Endothelial cell of umbilical vein (primary cell): Measurements from ENCODE around the gene RGS1. TPM values are rescaled to one million over a fixed set of nuclear protein-coding genes. Genes with fewer than 3 reads are reported as not detected.

Experiments
- BruUV-seq: library from RNA; stranded (reverse); fragments of 400-500 nt; replicated peaks from 2 replicates; lab custom pipeline; 2021; lab: Mats Ljungman, UMichigan
- CTCF ChIA-PET: fragments of 300-600, 350-600 bp; sonication (Branson Sonifier 250); formaldehyde crosslinking; loops from one replicate; lab custom pipeline; 2021; ENCODE audit warnings: antibody characterized with exemption, inconsistent platforms; lab: Charles Lee
- POLR2A ChIA-PET: fragments of 300-600, 350-600 bp; sonication (Branson Sonifier 250); formaldehyde crosslinking; loops from one replicate; lab custom pipeline; 2021; ENCODE audit warnings: antibody characterized with exemption, inconsistent platforms; lab: Charles Lee
- DNase-seq: peaks from one replicate; pipeline ENCODE4 v3.0.0-alpha.2; 2011; ENCODE audit warnings: low read depth, low spot score
- FAIRE-seq: peaks from 2 replicates; lab custom pipeline; 2011; peaks lifted over from hg19 to GRCh38; lab: Jason Lieb, UNC
- H2AFZ ChIP-seq: 2 replicates; pipeline ENCODE4 v1.6.0; 2012; ENCODE audit warnings: low read depth, low read length, control low read depth, inconsistent platforms
- H3K27ac ChIP-seq: 2 replicates; pipeline ENCODE4 v1.5.1; 2011; ENCODE audit warnings: low read depth, mild to moderate bottlenecking, control low read depth, low read length, moderate library complexity; ENCODE audit not compliant: insufficient read depth
- H3K27me3 ChIP-seq, 2 experiments: 2 replicates each; pipeline versions ENCODE4 v1.6.0 to v1.6.1; 2011; ENCODE audit warnings: low read length in 2 of 2, mixed read lengths in 1 of 2; ENCODE audit not compliant: control insufficient read depth in 2 of 2, insufficient read depth in 2 of 2
- H3K36me3 ChIP-seq, 2 experiments: 2 replicates in 1 of 2; 3 replicates in 1 of 2; pipeline ENCODE4 v1.5.1; 2011; ENCODE audit warnings: low read length in 2 of 2, mild to moderate bottlenecking in 1 of 2, moderate library complexity in 1 of 2; ENCODE audit not compliant: control insufficient read depth in 2 of 2, insufficient read depth in 2 of 2; ENCODE audit errors: extremely low read depth in 1 of 2
- H3K4me1 ChIP-seq: 3 replicates; pipeline ENCODE4 v1.5.1; 2011; ENCODE audit warnings: mild to moderate bottlenecking, low read length; ENCODE audit not compliant: control insufficient read depth, insufficient read depth; ENCODE audit errors: extremely low read depth
- H3K4me2 ChIP-seq: 2 replicates; pipeline ENCODE4 v1.6.1; 2011; ENCODE audit warnings: low read length, control low read depth, mixed read lengths; ENCODE audit not compliant: insufficient read depth
- H3K4me3 ChIP-seq, 3 experiments: fragments of 200-600 bp in 1 of 3; sonication (generic), shearing (Covaris generic) in 1 of 3; replicated peaks in 1 of 3; 2 replicates each; pipeline ENCODE4 v1.5.1; 2011 to 2016; ENCODE audit warnings: control low read depth in 3 of 3, low read length in 3 of 3, mild to moderate bottlenecking in 2 of 3, inconsistent platforms in 1 of 3, low read depth in 1 of 3, moderate library complexity in 1 of 3; ENCODE audit not compliant: insufficient read depth in 1 of 3
- H3K79me2 ChIP-seq: 2 replicates; pipeline ENCODE4 v1.6.0; 2012; ENCODE audit warnings: low read length, inconsistent platforms; ENCODE audit not compliant: control insufficient read depth, insufficient read depth
- H3K9ac ChIP-seq: replicated peaks from 2 replicates; pipeline ENCODE3; 2011; ENCODE audit warnings: low read length, control low read depth; ENCODE audit not compliant: insufficient read depth; ENCODE audit errors: extremely low read depth
- H3K9me1 ChIP-seq: replicated peaks from 3 replicates; pipeline ENCODE4 v1.6.0; 2011; ENCODE audit warnings: mild to moderate bottlenecking, low read length; ENCODE audit not compliant: control insufficient read depth, insufficient read depth; ENCODE audit errors: extremely low read depth
- H3K9me3 ChIP-seq: replicated peaks from 2 replicates; pipeline ENCODE4 v1.5.1; 2012; ENCODE audit warnings: low read length, inconsistent platforms; ENCODE audit not compliant: control insufficient read depth, insufficient read depth
- H4K20me1 ChIP-seq: replicated peaks from 2 replicates; pipeline ENCODE3; 2011; ENCODE audit warnings: mild to moderate bottlenecking, low read length; ENCODE audit not compliant: control insufficient read depth, insufficient read depth; ENCODE audit errors: extremely low read depth
- CTCF ChIP-seq, 2 donors: IDR thresholded peaks; 1 replicate in 1 of 2; 2 replicates in 1 of 2; pipeline ENCODE4 v1.5.1; 2011; ENCODE audit warnings: low read length in 2 of 2, mild to moderate bottlenecking in 2 of 2, moderate library complexity in 2 of 2, control low read depth in 1 of 2, inconsistent platforms in 1 of 2, low read depth in 1 of 2; ENCODE audit not compliant: insufficient read depth in 1 of 2; ENCODE audit errors: extremely low read depth in 1 of 2
- EZH2 ChIP-seq: IDR thresholded peaks from 2 replicates; pipeline ENCODE4 v1.6.1; 2012; ENCODE audit warnings: borderline replicate concordance, low read depth, mild to moderate bottlenecking, moderate library complexity, low read length, inconsistent platforms; ENCODE audit not compliant: severe bottlenecking
- FOS ChIP-seq: IDR thresholded peaks from 2 replicates; pipeline ENCODE4 v1.6.1; 2011; ENCODE audit warnings: mild to moderate bottlenecking, low read length, moderate library complexity, borderline replicate concordance; ENCODE audit not compliant: insufficient read depth
- GATA2 ChIP-seq: IDR thresholded peaks from 2 replicates; pipeline ENCODE4 v1.7.0; 2011; ENCODE audit warnings: low read depth, mild to moderate bottlenecking, moderate library complexity, mixed read lengths, low read length; ENCODE audit not compliant: insufficient read length, insufficient read depth
- JUN ChIP-seq: IDR thresholded peaks from 2 replicates; pipeline ENCODE4 v1.6.1; 2011; ENCODE audit warnings: borderline replicate concordance, low read depth; ENCODE audit not compliant: insufficient read length, insufficient read depth
- MYC ChIP-seq: IDR thresholded peaks from one replicate; pipeline ENCODE4 v1.6.1; 2011; ENCODE audit warnings: mild to moderate bottlenecking, low read depth, low read length
- POLR2A ChIP-seq: IDR thresholded peaks from 2 replicates; pipeline ENCODE4 v1.6.1; 2012; ENCODE audit warnings: low read depth, mild to moderate bottlenecking, control low read depth, low read length
- POLR2AphosphoS5 ChIP-seq: IDR thresholded peaks from 2 replicates; pipeline ENCODE4 v1.6.1; 2012; ENCODE audit warnings: low read depth, mild to moderate bottlenecking, control low read depth, low read length, moderate library complexity; ENCODE audit not compliant: insufficient read depth
- dilution Hi-C: fragments of 300-500 bp; cut with MboI; formaldehyde crosslinking; loops from one replicate; pipeline ENCODE4 v1.15.0; 2019; ENCODE audit warnings: low sequenced_read_pairs; ENCODE audit not compliant: extremely low pct_ligation_motif_present
- intact Hi-C: fragments of 100-400 bp; cut with micrococcal nuclease; formaldehyde crosslinking; loops from one replicate; pipeline ENCODE4 v1.10.0; 2022
- polyA plus RNA-seq, 4 experiments: library from polyadenylated mRNA; depleted of rRNA in 3 of 4; stranded (reverse) in 3 of 4; unstranded in 1 of 4; fragments of >200 nt; gene quantifications; 2 replicates each; pipeline versions ENCODE4 v1.2.1 to v1.2.3, GENCODE V29; 2011 to 2012; ENCODE audit warnings: missing spikeins in 1 of 4
- total RNA-seq: library from RNA; stranded (reverse); gene quantifications from 2 replicates; pipeline ENCODE4 v1.2.3, GENCODE V29; 2021
- TF ChIP-seq, protein P1 (sequence below): IDR thresholded peaks from 2 replicates; pipeline ENCODE4 v1.6.1; 2011; ENCODE audit not compliant: insufficient read depth, insufficient read length

RGS1 gene
- total and polyA plus RNA-seq, 2 donors (not counting 3 experiments of a cell fraction or from before 2014, with no cell fraction given) = not detected

DNA sequence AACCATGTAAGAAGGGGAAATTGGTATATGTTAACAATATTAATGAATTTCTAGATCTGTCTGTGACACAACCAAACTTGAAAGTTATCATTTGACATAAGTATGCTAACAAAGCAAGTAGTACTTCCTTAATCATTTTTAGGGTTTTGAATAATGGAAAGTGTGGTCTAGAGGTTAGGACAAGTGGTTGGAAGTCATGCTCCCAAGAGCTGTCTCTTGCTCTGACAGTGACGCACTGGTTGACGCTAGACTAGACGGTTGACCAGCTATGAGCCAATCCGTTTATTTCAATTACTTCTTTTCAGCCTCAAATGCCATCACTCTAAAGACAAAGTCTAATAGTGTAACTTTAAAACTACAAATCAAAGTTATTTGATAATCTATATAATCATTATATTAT lies 20.7 kb upstream of the RGS1 start:
- no peak for FAIRE-seq

More for the DNA sequence above, 20.7 kb upstream of the RGS1 start:
- ChIA-PET CTCF (no interaction called here), POLR2A (no interaction called here)
- Histone ChIP-seq H3K36me3 (no peaks in the 10 kb centered on the region), H3K79me2 (no peaks in the 10 kb centered on the region), H4K20me1 (no peaks in the 10 kb centered on the region), H2AFZ (no peak overlapping the region), H3K4me3 (no peak overlapping the region), H3K4me1 (peaks cover 35% of the 10 kb centered on the region), H3K9me1 (no peaks in the 10 kb centered on the region), H3K4me2 (no peak overlapping the region), H3K9me3 (no peaks in the 10 kb centered on the region), H3K9ac (no peak overlapping the region), H3K27me3 (no peaks in the 10 kb centered on the region), H3K27ac (no peak overlapping the region)
- TF ChIP-seq CTCF (IDR thresholded peaks at IDR 0.05; ENCODE audit: extremely low read depth in 1 of 2, insufficient read depth in 1 of 2, low read depth in 1 of 2, low read length in 2 of 2) (no peak), JUN (no peak), MYC (no peak), POLR2AphosphoS5 (no peak), EZH2 (no peak), POLR2A (no peak), GATA2 (no peak), FOS (no peak)
- TF ChIP-seq, protein P1, sequence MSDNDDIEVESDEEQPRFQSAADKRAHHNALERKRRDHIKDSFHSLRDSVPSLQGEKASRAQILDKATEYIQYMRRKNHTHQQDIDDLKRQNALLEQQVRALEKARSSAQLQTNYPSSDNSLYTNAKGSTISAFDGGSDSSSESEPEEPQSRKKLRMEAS = no peak
- no TSS peak for BruUV-seq
- intact Hi-C loops (loop anchor here (5.0 kb wide), 2 partner anchors 147 to 252 kb away; partner anchors contain the start of gene RGS2), dilution Hi-C loops (no loop called here)
- DNase-seq = no peak
